ENCODE measurements around the gene PLXDC2.
A peak's percentile ranks its signal among the peaks of the same experiment; 100 is the strongest.

GRCh38 chr10:19788075-19788686 is 28.1 kb upstream of the PLXDC2 start:
- TF ChIP-seq POLR2A (IDR thresholded peaks at IDR 0.05) (no peak), CTCF (IDR thresholded peaks at IDR 0.05) (peak; percentile 11 to 58 (median 55))
